ENCODE data around the gene NKAP.
"Not testable (repeated sequence)": the region's sequence is repeated elsewhere in the genome, so short reads cannot be mapped to it uniquely, and the experiment has no call there.

NKAP gene

DNA sequence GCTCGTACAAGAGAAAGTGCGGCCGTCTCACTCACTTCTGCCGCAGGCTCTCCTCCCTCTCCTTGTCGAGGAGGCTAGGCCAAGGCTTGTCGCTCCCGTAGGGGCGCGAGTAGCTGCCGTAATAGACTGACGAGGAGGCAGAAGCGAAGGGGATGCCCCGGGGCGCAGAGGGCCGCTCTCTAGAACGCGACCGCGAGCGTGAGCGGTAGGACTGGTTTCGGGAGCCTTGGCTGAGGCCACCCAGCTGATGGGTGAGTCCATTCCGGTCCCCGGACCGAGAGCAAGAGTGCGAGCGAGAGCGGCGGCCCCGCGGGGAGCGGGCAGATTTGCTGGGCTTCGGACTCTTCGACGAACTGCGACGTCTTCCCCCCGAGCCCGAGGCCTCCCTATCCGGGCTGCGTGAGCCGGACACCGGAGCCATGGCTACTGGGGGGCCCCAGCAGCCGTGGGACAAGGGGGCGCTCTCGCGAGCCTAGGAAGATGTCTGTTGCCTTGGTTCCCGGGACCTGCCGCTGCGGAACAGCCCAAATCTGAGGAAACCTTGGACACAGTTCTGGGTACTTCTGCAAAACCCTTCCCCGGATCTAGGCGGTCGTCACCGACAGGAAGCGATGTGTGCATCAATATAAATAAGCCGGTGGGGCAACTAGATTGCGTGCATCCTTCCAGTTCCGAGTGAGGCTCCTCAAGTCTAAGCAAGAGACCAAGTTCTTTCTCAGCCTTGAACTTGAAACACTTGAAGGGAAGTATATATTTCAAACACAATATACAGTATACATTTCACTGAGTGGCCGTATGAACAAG, at the start of gene NKAP:
TSS of gene NKAP (minus strand) at position 567 of the 804 bp plus-strand sequence. CDS start at position 421, 146 bp downstream.
- peak; percentile 47 for DNase-seq (ENCODE audit: low spot score)

DNA sequence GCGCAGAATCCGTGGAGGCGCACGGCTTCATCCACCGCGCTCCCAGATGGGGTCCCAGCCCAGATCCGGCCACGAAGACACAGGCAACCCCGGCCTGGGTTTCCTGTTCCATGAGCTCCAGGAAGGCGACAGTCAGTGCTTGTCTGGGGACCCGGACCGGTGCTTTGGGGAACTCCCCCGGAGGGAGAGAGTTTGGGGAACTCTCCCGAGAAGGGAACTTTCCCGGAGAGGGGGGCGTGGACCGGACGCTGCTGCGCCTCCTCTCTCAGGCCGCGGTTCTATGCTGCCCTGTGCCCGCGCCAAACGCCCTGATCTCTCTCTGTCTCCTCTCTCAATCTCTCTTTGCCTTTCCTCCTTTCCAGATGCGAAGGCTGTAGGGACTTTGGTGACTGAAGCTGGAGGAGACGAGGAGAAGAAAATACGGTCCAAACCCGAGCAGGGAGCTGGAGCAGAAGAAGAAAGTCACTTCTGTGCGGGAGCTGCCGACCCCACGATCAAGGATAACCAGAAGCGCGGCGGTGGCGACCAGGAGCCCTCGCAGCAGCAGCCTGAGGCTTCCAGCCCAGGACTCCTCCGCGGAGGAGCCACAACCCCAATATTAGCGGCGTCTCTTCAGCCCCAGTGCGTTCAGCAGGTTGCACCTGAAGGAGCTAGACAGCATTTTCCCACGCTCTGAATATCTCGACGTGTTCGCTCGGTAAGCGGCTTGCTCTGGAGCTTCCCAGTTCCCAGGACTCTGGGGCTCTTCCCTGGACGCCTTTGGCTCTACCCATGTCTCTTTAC, 47.6 kb upstream of the NKAP start:
- no peak for DNase-seq (ENCODE audit: low spot score)

DNA sequence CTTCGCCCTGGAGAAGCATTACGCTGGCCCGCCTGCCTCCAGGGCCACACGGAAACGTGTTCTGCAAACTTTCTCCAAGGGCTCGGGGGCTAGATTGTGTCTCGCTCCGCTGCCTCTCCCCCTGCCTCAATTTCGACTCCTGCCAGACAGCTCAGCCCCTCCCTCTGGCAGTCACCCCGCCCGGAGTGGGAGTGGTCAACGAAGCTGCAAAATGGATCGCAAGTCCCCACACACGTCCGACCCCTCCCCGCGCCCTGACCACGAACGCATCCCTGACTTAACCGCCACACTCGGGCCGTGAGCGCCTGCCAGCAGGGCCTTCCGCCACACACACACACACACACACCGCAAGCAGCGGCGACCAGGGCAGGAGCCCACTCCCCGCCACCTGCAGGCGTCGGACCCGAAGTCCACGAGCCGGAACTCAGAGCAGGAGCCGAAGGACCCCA, 47.0 kb upstream of the NKAP start:
- no peak for DNase-seq (ENCODE audit: low spot score)

DNA sequence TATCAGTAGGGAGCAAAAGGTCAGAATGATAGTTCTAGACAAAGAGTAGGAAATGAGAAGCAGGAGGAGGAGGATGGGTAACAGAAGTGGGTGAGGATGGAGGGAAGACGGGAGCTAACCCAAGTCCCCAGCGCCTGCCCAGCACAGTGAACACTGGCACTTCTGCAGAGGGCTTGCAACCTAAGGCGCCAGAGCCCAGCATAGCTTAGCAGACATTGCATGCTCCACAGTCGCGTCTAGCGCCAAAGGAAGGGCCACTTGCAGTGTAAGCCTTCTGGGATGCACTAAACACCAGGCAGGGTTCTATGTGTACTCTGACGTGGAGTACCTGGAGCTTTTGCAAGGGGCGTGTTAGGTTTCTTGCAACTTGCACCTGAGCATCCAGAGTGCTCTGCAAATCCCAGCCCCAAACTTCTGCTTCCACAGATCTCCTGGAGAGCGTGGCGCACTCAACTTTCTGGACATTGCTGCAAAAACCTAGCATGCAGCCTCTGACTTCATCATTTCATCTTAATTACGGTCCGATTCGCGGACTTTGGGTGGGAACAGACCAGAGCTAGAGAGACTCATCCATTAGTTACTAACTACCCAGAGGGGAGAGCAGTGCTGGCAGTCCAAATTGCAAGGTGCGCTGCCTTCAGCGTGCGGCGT, 46.5 kb upstream of the NKAP start:
- DNase-seq (ENCODE audit: low spot score) = no peak

DNA sequence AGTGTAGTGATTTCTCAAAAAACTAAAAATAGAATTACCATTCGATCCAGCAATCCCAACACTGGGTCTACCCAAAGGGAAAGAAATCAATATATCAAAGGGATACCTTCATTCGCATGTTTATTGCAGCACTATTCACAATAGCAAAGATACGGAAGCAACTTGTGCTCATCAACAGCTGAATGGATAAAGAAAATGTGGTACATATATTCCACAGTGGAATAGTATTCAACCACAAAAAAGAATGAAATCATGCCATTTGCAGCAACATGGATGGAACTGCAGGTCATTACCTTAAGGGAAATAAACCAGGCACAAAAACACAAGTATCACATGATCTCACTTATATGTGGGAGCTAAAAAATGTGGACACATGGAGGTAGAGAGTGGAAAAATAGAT, 42.7 kb upstream of the NKAP start:
- no peak for DNase-seq (ENCODE audit: low spot score)

DNA sequence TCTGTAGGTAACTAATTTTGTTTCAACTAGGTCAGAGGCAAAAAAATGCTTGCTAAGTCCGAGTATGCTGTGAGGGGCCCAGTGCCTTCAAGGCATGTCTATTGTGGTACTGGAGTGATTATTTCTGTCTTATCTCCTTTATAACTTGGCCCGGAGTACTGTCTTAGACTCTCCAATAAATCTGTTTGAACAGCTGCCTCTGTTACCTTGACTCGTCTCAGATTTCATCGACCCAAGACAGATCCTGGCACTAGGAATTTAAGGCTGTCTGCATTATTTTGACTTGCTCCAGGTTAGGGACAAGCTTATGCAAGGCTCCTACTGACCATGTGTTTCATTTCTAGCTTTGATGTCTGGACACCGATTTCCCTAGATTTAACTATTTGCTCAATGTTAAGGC, 41.1 kb upstream of the NKAP start:
- DNase-seq (ENCODE audit: low spot score) = no peak

DNA sequence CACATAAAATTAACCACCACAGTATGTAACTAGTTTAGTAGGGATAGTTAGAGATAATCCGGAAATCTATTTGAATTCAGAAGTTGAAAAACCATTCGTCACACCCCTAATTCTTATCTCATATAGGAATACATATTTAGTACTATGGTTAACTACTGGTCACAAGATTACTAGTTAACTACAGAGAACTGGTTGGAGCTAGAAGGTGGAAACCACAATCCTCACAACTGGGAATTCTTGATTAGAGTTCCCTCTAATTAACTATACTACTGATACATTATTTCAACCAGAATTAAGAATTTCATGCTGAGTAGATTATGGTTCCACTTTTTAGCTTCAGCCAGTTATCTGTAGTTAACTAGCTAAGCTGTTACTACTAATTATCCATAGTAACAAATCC, 39.9 kb upstream of the NKAP start:
- no peak for DNase-seq (ENCODE audit: low spot score)

DNA sequence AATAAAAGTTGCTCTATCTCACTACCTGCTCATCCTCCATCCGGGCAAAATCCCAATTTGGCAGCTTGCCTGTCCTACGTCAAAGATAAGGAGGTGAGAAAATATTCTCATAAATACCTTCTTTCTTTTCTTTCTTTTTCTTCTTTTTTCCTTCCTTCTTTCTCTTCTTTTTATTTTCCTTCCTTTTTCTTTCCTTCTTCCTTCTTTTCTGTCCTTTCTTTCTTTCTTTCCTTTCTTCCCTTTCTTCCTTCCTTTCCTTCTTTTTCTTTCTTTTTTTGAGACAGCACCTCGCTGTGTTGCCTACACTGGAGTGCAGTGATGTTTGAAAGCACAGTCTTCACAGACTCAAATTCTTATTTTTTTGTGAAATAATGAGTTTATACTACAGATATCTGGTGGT, 38.6 kb upstream of the NKAP start:
- no peak for DNase-seq (ENCODE audit: low spot score)

DNA sequence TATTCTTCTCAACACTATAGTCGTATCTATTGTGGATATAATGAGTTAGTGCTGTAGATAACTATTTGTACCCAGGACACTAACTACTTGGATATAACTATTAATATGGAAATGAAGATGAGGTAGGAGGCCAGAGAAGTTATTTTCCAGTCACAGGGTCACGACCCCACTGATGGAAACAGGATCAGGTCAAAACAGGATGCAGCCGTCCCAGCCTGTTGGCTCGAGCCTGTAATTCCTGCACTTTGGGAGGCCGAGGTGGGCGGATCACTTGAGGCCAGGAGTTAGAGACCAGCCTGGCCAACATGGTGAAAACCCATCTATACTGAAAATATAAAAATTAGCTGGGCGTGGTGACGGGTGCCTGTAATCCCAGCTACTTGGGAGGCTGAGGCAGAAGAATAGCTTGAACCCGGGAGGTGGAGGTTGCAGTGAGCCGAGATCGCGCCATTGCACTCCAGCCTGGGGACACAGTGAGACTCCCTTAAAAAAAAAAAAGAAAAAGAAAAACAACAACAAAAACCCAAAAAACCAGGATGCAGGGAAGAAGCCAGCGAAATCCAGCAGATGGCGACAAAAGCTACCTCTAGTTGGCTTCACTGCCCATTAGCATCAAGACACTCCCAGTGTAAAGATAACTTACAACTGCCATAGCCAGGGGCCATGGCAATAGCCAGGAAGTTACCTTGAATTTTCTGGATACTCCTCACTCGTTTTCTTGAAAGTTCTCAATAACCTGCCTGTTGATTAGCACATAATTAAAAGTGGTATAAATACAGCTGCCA, 37.9 kb upstream of the NKAP start:
- no peak for DNase-seq (ENCODE audit: low spot score)

DNA sequence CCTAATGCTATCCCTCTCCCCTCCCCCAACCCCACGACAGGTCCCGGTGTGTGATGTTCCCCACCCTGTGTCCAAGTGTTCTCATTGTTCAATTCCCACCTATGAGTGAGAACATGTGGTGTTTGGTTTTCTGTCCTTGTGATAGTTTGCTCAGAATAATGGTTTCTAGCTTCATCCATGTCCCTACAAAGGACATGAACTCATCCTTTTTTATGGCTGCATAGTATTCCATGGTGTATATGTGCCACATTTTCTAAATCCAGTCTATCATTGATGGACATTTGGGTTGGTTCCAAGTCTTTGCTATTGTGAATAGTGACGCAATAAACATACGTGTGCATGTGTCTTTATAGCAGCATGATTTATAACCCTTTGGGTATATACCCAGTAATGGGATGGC, 33.6 kb upstream of the NKAP start:
- DNase-seq (ENCODE audit: low spot score) = not testable (repeated sequence)

DNA sequence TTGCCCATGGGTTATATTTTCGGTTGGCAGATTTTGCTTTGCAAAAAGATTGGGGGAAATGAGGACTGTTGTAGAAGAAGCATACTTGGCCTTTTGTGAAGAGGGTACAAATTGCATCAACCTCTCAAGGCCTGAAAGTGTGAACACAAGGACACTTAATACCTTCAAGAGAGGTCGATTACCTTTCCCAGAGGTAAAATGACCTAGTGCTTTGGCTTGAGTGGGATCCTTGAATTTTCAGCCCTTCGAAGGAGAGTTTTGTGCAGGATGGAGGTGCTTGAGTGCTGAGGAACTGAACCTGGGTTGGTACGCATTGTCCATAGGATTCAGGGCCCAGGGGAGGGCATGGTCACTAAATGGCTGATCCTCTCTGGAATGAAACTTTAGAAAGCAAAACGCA, 27.6 kb upstream of the NKAP start:
- DNase-seq (ENCODE audit: low spot score) = no peak

DNA sequence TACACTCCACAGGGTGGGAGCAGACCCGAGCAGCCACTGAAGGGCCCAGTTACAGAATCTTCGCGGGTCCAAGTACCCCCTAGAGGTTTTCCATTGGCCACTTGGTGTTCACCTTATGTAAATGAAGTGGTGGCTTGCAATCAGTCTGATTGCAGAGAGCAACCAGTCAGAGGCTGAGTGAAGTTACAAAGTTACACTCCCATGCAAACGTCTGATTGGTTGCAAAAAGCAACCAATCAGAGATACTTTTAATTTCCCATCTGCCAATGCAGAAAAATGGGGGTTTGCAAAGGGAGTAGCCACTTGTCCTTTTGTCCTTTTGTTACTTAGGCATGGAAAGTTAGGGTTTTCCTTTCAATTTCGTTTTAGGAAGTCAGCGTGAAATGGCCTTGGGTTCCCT, 27.0 kb upstream of the NKAP start:
- no peak for DNase-seq (ENCODE audit: low spot score)

DNA sequence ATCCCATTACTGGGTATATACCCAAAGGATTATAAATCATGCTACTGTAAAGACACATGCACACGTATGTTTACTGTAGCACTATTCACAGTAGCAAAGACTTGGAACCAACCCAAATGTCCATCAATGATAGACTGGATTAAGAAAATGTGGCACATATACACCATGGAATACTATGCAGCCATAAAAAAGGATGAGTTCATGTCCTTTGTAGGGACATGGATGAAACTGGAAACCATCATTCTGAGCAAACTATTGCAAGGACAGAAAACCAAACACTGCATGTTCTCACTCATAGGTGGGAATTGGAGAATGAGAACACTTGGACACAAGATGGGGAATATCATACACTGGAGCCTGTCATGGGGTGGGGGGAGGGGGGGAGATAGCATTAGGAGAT, 23.3 kb upstream of the NKAP start:
- DNase-seq (ENCODE audit: low spot score) = not testable (repeated sequence)

DNA sequence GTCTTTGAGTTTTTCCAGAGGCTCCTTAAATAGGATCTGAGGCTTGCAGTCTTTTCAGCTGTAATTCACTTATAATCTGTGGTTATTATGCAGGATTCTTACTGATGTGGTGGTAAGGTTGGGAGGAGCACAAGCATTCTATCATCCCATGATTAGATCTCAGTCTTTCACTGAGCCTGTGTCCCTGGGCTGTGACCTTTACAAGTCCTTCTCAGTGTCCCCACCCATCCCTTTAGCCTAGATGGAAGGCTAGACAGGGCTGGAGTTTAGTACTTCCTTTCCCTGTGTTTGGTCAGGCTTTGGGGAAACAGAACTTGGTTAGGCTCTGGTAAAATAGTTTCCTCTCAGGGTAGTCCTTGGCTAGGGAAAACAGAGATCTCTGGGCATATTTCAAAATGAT, 17.1 kb upstream of the NKAP start:
- DNase-seq (ENCODE audit: low spot score) = no peak

DNA sequence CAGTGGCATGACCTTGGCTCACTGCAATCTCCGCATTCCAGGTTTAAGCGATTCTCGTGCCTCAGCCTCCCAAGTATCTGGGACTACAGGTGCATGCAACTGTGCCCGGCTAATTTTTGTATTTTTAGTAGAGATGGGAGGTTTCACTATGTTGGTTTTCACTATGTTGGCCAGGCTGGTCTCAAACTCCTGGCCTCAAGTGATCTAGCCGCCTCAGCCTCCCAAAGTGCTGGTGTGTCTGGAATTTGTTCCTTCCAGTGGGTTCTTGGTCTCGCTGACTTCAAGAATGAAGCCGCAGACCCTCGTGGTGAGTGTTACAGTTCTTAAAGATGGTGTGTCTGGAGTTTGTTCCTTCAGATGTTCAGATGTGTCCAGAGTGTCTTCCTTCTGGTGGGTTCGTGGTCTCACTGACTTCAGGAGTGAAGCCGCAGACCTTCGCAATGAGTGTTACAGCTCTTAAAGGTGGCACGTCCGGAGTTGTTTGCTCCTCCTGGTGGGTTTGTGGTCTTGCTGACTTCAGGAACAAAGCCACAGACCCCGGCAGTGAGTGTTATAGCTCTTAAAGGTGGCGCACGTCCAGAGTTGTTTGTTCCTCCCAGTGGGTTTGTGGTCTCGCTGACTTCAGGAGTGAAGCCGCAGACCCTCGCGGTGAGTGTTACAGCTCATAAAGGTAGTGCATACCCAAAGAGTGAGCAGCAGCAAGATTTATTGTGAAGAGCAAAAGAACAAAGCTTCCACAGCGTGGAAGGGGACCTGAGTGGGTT, 12.4 kb upstream of the NKAP start:
- not testable (repeated sequence) for DNase-seq (ENCODE audit: low spot score)

DNA sequence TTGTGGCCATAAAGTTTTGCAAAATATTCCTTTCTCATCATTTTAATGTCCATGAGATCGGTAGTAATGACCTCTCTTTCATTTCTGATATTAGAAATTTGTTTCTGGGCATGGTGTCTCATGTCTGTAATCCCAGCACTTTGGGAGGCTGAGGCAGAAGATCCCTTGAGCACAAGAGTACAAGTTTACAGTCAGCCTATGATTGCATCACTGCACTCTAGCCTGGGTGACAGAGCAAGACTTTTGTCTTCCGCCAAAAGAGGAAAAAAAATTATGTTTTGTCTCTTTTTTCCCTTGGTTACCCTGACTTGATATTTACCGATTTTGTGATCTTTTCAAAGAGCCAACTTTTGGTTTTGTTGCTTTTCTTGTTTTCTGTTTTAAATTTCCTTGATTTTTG, 10.8 kb upstream of the NKAP start:
- no peak for DNase-seq (ENCODE audit: low spot score)

DNA sequence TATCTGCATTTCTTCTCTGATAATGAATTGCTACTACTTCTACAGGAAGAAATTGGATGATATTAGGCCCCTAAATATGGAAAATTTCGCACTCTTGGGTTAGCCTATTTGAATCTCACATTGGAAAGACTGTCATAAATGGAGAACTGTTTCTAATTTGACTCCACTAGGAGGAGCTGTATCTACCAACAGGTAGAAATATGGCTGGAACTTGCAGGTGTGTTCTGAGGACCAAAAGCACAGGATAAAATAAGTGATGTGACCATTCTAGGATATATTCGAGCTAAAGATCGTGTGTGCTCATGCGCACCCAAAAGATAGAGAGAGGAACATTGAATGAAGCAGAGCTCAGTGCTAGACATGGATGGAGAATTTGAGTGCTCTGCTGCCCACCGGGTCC, 4.8 kb upstream of the NKAP start:
- no peak for DNase-seq (ENCODE audit: low spot score)

DNA sequence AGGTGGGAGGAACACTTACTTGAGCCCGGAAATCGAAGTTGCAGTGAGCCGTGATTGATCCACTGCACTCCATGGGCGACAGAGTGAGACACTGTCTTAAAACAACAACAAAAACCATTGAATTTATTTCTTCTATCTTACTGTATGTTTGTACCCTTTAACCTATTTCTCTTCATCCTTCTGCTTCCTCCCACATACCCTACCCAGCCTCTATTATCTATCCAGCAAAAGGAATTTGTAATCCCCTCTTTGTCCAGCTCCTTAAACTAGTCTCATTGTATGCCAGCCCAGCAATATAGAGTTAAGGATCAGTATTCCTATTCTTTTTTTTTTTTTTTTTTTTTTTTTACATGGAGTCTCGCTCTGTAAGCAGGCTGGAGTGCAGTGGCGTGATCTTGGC, 1.9 kb upstream of the NKAP start:
- DNase-seq (ENCODE audit: low spot score) = no peak

DNA sequence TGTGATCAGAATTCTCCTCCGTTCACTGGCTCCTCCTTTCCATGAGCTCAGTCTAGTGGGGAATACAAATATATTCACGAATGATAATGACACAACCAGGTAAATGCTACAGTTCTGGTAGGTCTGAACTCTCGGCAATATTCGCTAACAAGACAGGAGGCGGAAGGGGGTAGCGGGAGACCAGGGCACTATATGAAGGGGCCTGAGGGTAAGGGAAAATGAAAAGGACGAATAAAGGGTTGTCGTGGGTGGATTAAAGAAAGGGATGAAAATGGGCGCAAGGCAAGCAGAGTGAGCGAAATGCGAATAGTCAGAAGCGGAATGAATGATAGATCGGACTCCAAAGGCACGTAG, 743 bp downstream of the NKAP start:
- DNase-seq (ENCODE audit: low spot score) = no peak

DNA sequence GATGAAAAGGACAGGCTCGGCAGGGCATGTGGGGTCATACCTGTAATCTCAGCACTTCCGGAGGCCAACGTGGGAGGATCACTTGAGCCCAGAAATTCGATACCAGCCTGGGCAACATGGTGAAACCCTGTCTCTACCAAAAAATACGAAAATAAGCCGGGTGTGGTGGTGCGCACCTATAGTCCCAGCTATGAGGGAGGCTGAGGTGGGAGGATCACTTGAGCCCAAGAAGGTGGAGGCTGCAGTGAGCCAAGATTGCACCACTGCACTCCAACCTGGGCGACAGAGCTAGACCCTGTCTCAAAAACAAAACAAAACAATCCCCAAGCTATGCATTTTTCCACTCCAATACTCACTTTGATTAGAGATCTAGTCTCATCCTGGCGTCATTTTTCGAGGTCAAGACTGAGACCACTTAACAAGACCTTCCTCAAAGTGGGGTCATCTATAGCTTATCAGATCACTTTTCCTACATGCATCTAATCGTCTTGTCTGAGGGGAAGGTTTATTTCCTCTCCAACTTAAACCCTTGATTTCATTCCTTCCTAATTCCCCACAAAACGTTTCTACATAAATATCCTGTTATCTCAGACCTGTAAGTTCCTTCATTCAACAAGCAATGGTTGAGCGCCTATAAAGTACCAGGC, 1.3 kb downstream of the NKAP start:
- DNase-seq (ENCODE audit: low spot score) = no peak

DNA sequence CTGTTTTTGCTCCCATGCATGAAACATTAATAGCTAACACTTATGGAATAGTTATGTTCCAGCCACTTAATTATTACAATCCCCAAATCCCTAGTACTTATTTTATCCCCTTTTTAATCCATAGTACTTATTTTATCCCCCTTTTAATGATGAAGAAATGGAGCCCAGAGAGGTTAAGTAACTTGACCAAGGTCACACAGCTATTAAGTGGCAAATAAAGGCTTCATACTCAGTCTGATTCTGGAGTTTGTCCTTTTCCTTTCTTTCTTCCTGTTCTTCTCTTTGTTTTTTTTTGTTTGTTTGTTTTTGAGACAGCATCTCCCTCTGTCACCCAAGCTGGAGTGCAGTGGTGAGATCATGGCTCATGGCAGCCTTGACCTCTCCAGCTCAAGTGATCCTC, 2.2 kb downstream of the NKAP start:
- no peak for DNase-seq (ENCODE audit: low spot score)
